NCI-H128 (cell line): ENCODE data around the gene ZNF681.
A peak's percentile ranks its signal among the peaks of the same experiment; 100 is the strongest.
"Not testable (repeated sequence)": the region's sequence is repeated elsewhere in the genome, so short reads cannot be mapped to it uniquely, and the experiment has no call there.

Experiments
- DNase-seq: peaks from one replicate; lab custom pipeline; 2025; ENCODE audit not compliant: unreplicated experiment; lab: John Stamatoyannopoulos, UW

Gene ZNF681

GRCh38 chr19:23774524-23774971 is 15.9 kb upstream of the ZNF681 start:
- DNase-seq: no peak

GRCh38 chr19:23774106-23774505 is 15.4 kb upstream of the ZNF681 start:
- DNase-seq: no peak

DNA sequence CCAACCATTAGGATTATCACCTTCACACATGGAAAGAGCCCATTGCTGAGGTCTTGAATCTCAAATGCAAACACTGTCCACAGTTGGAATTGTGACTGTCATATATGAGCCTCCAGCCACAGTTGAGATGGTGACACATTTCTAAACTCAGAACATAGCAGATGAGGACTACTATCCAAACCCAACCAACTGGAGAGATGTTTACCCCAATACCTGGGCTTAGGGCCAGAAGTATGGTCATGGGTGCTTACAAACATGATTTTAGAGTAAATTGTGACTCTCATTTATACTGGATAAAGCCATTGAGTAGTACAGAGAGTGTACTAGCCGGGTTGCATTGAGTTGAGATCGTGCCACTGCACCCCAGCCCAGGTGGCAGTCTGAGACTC is 14.0 kb upstream of the ZNF681 start:
- no peak for DNase-seq

DNA sequence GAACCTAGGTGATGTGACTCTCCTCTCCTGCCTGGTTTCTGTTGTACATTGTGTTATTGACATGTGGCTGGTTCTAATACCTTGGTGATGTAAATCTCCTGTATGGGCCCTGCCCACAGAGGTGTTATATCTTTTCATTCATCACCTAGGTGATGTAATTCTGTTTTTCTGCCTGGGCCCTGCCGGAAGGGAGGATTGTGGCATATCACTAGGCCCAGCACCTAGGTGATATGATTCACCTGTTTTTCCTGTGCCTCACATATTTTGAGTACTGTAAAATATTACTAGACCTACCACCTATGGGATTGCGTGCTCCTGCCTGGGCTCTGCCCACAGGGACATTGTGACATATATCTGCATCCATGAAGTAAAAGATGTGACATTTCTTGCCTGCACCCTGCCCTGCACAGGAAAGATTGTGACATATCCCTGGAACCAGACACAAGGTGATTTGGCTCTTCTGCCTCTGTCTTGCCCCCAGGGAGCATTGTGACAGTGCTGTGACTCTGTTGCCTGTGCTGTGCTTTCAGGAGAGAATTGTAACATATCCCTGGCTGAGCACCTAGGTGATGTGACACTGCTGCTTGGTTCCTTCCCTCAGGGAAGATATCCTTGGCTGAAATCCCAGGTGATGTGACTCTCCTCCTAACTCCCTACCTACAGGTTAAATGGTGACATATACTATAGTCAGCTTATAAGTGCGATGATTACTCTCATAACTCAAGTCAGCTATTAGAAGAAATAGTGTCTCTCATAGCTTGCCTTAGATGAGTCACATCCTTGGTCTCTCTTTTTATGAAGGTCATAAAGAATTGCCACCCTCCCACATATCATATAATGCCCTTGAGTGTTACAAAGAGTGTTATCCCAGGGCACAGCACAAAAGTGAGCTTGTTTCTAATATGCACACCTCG is 13.3 kb upstream of the ZNF681 start:
- no peak for DNase-seq

DNA sequence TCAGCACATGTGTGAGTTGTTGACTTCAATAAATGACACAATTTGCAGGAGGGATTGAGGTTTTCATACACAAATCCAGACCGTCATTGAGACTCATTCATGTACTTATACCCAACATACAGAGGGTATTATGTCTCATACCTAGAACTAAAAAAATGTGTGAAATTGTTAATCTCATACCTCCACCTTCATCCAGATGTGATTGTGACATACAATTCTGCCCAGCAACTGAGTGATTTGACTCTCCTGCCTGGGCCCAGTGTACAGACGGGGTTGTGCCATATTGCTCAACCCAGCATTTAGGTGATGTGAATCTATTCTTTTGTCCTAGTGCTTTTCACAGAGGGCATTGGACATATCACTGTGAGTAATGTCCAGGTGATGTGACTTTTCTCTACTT is 12.6 kb upstream of the ZNF681 start:
- DNase-seq: no peak

- DNase-seq: no peak
These were observed 12.1 kb upstream of the ZNF681 start for GRCh38 chr19:23770672-23771250.

- DNase-seq: no peak
These were observed 11.2 kb upstream of the ZNF681 start for GRCh38 chr19:23769691-23770468.

DNA sequence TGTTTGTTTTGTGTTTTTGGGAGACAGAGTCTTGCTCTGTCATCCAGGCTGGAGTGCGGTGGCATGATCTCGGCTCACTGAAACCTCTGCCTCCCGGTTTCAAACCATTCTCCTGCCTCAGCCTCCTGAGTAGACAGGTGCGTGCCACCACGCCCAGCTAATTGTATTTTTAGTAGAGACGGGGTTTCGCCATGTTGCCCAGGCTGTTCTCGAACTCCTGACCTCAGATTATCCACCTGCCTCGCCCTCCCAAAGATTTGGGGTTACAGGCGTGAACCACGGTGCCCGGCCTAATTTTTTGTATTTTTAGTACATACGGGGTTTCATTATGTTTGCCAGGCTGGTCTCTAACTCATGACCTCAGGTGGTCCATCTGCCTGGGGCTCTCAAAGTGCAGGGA is 8.3 kb upstream of the ZNF681 start:
- DNase-seq: no peak

DNA sequence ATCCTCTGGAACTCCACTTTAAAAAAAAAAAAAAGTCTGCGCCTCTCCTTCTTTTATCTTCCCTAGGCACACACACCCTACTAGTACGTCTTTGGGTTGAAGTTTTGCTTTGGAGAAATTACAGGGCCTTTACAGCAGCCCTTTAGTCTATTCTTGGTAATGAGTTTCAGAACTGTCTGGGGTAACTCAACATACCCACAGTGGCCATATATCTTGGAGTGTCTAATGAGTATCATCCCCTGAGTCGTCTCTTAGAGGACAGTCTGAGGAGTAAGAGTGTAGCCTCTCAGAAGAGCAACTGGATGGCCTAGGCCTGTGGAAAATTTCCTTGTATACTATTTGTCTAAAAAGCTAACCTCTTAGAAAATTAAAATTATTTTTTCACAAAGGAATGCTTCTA is 6.1 kb upstream of the ZNF681 start:
- no peak for DNase-seq

GRCh38 chr19:23762884-23763711 is 4.4 kb upstream of the ZNF681 start:
- peak; percentile 57 for DNase-seq

GRCh38 chr19:23762548-23762883 is 3.8 kb upstream of the ZNF681 start:
- no peak for DNase-seq

- not testable (repeated sequence) for DNase-seq
These were observed 1.6 kb upstream of the ZNF681 start for GRCh38 chr19:23760326-23760725.

DNA sequence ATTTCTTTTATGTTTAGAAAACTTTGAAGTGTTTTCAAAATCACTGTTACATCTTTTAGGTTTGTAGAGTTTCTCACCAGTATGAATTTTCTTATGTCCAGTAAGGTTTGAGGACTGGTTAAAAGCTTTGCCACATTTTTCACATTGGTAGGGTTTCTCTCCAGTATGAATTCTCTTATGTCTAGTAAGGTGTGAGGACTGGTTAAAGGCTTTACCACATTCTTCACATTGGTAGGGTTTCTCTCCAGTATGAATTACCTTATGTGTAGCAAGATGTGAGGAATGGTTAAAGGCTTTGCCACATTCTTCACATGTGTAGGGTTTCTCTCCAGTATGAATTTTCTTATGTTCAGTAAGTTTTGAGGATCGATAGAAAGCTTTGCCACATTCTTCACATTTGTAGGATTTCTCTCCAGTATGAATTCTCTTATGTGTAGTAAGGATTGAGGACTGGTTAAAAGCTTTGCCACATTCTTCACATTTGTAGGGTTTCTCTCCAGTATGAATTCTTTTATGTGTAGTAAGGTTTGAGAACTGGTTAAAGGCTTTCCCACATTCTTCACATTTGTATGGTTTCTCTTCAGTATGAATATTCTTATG is 15.0 kb downstream of the ZNF681 start:
- not testable (repeated sequence) for DNase-seq

DNA sequence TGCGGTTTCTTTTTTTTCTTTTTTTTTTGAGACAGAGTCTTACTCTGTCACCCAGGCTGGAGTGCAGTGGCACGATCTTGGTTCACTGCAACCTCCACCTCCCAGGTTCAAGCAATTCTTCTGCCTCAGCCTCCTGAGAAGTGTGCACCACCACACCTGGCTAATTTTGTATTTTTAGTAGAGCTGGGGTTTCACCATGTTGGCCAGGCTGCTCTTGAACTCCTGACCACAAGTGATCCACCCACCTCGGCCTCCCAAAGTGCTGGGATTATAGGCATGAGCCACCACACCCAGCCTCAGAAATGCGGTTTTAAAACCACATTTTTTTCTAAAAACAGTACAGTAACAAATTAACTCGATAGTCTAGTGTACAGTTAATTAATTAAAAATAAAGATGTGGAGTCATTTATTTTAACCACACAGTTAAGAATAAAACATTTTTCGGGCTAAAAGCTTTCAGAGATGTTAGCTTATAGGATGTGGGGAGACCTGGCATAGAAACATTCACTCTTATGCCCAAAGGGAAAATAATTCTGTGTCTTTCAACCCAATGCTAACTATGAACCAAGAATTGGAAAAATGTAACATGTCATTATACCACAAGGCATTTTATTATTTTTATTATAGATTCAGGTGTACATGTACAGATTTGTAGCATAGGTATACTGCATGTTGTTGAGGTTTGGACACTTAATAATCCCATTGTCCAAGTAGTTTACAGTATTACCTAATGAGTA is 27.8 kb downstream of the ZNF681 start:
- not testable (repeated sequence) for DNase-seq

- DNase-seq: not testable (repeated sequence)
These were observed 34.5 kb downstream of the ZNF681 start for GRCh38 chr19:23724161-23724560.

- no peak for DNase-seq
These were observed 39.9 kb downstream of the ZNF681 start for GRCh38 chr19:23718802-23719201.

GRCh38 chr19:23716792-23717191 is 41.9 kb downstream of the ZNF681 start:
- no peak for DNase-seq

DNA sequence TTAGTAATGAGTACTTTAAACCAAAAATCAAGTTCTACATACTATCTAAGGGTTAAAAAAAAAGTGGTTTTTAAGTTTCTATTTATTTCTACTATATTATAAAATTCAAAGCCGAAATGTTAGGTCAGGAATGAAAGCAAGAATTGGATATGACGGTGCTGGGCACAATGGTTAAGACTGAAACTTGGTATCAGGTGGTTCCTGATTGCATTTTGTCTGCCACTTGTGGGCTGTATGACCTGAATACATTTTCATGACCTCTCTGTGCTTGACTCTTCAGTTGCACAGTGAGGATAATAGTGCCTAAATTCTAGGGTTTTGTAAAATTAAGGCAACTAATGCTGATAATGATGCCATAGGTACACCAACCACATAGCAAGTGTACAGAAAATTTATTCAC is 49.3 kb downstream of the ZNF681 start:
- DNase-seq: no peak

GRCh38 chr19:23706657-23707056 is 52.0 kb downstream of the ZNF681 start:
- DNase-seq: no peak

- no peak for DNase-seq
These were observed 59.2 kb downstream of the ZNF681 start for GRCh38 chr19:23699521-23699860.
